Stimulated activated CD8-positive, alpha-beta memory T cell treated with anti-CD3 and anti-CD28 coated beads, Interleukin-4, amount 100 ng/mL, for 24 hours (primary cell): ENCODE results near the gene ERFL.

Experiments
- DNase-seq: peaks from one replicate; pipeline ENCODE4 v3.0.0-alpha.2; 2020; ENCODE audit warnings: low read depth

Gene ERFL

DNA sequence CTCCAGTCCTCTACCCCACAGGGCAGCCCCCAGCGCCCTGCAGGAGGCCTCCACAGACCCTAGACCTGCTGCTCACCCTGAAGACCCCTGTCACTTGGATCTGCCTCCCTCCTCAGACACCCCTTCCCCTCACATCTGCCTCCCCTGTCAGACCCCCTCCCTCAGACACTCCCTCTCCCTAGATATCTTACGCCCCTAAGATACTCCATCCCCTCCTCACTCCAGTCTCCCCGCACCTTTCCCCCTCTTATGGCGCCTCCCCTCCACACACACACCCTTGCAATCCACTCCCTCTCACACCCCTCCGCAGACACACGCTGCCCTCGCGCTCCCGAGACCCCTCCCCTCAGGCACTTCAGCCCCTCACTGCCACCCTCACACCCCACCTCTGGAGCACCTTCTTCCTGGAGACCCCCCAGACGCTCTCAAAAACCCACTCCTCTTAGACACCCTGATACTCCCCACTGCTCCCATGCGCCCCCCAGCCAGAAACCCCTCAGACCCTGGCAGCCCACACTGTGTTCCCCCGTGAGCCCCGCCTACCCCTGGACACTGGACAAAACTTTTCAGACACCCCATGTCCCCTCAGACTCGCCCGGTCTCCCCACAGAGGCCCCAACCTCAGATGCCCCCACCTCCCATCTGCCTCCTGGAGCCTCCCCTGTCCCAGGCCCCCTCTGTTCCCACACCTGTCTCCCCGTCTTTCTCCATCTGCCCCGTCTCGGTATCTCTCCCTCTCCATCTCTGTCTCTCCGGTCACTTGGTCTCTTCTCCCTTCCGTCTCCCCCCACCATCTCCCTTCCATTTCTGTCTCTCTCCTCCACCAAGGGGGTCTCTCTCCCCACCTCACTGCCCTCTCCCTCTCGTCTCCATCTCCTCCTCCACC lies 14.5 kb downstream of the ERFL start:
- no peak for DNase-seq

DNA sequence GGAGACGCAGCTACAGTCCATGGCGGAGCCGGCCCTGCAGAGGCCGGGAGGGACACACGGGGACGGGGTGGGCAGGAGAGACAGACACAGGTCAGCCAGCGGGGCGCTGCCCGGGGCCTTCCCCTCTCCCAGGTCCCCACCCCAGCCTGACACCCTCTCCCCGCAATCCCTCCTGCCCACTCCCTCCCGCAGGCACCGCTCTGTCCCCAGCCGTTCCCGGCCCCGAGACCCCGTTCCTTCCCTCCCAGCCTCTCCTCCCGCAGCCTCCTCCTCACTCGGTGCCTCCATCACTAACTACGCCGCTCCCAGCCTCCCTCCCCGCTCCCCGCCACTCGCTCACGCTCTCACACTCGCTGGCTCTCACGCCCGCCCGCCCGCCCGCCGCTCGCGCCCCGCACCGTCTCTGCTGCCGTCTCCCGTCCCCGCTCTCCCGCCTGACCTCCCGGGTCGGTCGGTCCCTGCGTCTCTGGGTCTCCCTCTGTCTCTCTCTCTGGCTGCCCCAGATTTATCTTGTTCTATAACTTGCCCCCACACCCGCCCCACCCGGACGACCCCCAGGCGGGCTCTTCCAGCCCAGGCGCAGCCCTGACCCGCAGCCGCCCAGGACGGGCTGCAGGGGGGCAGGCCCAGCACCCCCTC lies 15.2 kb downstream of the ERFL start:
- no peak for DNase-seq

DNA sequence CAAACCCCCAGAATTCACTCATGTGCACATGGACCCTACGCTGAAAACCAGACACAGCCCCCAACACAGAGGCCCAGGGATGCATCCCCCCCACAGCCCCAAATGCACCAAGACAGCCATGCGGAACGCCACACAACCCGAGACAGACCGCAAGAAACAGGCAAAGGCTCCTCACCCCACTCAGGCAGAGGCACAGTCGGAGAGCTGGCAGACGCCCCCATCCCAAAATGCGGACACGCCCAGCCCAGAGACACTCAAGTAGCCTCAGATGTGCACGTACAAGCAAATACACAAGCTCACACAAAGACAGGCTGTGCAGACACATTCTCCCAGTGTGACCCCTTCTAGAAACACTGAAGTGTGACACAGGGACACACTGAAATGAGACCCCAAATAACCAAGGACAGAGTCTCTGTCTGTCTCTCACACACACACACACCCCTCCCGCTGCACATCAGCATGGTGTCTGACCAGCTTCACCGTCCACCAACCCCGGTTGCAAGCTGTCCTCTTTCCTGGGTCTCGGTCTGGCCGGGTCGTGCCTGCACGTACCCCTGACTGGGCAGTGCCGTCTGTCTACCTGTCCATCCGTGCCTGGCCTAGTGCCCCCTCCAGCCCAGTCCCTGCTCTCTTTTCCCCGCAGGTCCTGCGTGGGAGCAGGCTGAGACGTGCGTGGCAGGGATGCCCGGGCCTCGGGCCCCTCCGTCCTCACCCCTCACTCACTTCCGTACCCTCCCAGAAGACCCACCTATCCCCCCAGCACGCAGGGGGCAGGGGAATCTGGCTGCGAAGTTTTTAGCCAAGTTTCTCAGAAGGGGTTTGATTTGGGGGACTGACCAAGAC lies 16.1 kb downstream of the ERFL start:
- DNase-seq, result no peak

DNA sequence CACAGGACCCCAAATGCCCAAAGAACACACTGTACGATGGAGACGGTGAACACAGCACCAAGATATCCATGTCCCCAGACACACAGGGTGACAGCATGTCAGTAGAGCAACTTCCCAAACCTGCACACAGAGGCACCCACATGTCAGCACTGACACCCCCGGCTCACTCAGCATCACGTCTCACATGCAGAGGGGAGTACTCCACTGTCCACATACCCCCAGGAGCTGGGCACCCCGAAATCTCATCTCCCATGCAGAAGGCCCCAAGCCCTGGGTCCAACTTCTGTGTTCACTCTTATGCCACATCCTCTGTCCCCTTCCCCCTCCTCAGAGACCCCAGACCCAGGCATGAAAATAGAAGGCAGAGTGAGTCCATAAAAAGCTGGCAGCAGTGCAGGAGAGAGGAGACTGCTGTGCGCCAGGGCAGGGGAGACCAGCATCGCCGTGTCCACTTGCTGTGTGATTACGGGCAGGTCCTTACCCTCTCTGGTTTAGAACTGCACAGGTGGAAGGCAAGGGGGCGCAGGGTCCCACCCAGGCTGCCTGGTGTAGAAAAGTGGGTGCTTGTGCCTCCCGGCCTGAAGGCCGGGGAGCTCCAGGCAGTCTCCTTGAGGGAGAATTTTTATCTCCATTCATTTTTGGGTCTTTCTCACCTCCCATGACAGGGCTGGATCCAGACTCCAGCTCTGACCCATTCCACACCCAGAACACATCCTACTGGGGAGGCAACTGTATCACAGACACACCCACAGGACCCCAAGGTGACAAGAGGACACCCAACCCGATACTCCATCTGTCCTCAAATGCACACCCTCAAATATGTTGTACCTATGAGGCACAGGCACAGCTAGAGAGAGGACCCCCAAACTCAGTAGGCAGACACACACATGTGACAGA lies 17.0 kb downstream of the ERFL start:
- no peak for DNase-seq

DNA sequence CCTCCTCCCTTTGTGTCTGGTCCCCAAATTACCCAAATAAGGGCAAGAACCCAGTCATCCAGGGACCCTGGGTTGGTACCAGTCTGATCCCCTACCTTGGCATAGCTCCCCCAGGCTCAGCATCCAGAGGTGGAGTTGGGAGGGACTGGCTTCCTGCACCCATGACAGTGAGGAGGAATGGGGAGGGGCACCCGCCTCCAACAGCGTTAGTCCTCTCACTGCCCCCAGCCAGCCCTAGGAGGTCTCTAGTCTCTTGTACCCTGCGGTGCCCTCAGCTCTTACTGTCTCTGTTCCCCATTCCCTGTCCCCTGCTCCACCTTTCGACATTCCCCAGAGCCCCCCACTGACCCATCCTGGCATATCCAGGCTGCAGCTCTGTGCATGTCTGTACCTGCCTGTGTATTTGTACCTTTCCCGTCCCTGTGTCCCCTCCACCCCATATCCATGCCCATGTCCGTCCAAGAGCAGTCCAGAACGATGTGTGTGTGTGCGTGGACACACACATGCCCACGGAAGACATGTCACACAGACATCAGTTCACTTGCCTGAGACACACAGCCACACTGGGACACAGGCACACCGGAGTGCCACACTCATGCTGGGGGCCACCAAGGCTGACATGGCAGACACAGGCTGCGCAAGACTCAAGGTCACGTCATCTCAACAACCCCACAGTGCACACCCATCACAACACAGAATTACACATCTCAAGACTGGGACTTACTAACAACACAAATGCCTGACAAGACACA lies 17.8 kb downstream of the ERFL start:
- no peak for DNase-seq

DNA sequence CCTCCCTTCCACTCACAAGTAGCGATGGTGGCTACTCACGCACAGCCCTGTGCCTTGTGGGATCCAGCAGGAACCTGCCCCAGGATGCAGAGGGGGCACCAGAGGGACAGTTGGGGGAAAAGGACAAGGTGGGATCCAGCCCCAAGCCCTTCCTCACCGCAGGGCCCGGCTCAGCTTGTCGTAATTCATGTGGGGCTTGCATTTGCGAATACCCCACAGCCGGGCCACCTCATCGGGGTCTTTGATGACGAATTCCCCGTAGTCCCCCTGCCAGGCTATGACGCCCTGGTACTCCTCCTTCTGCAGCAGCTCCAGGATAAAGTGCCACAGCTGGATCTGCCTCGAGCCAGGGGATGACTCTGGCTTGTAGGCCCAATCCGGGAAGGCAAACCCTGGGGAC lies 18.5 kb downstream of the ERFL start:
- DNase-seq, result no peak

DNA sequence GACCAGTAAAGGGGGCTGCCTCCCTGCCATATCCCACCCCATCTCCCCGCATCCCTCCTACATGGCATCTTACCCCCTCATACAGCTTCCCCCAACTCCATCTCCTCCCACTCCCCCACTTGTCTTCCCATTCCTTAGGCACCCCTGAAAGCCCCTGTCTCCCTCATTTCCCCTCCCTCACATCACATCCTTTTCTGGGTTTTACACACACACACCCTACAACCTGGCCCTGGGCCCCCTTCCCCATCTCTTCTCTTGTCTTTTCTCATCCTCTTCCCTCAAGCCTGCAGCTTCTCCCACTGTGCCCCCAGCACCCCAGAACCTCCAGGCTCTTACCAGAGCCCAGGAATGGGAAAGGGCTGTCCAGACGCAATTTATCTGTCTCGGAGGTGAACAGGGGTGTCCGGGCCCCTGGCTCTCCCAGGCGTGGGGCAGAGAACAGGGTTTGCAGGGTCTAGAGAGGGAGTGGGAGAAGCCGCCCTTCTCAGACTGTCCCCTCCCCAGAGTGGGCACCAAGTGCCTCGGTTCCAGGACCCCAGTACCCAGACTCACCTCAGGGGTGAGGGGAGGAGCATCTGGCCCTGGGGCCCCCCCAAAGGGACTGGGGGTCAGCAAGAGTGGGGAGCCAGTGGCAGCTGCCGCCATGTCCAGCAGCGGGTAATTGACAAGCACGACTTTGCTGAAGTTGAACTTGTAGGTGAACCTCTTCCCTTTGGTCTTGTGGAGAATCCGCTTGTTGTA lies 19.4 kb downstream of the ERFL start:
- DNase-seq, result no peak

DNA sequence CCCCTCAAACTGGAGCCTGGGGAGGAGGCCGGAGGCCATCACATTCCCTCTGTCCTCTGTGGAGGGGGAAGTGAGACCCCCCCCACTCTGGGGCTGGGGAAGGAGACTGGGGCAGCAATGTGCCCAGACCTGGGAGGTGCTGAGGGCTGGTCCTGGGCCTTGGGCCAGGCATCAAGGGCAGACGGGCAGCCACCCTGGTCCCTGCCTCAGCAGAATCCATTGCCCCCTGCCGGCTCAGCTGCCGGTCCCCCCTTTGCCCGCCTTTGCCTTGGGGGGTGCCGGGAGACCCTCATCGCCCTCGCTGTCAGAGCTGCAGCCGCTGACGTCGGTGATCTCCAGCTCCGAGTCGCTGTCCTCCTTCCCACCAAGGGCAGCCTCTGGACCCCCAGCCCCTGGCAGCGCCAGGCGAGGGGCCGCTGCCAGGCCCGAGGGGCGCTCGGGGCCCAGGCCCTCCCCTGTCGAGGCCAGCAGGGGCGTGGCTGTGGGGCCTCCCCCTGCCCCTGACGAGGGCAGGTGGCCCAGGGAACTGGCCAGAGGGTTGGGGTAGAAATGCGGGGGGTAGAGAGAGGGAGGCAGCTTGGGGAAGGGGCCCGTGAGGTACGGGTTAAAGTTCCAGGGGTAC lies 20.1 kb downstream of the ERFL start:
- DNase-seq, result no peak

DNA sequence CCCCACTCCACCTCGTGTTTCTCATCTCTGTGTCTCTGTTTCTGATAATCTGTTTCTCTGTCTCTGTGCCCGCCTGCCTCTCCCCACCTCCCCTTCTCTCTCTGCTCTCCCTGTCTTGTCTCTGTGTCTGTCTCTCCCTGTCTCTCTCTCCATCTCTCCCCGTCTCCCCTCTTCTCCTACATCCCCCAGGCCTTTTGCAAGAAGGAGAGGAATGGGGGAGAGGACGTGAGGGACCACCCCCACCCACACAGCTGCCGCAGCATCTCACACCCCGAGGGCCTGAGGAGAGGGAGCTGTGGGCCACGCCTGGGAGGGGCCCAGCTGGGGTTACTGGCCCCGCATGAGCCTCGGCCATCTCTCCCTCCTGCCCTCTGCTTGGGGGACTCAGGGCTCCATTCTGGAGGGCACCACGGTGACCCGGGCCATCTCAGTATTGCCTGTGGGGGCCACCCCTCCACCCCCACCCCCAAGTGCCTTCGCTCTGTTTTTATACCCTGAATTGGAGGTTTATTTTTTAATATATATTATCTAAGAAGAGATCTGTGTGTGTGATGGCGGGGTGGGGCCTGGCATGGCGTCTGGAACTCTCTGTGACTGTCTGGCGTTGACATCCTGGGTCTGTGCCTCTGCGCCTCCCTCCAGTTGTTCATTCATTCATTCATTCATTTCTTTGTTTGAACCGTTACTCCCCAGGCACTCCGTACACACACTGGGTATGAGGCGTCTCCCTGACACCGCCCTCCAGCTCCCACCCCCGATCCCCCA lies 21.2 kb downstream of the ERFL start:
- no peak for DNase-seq

DNA sequence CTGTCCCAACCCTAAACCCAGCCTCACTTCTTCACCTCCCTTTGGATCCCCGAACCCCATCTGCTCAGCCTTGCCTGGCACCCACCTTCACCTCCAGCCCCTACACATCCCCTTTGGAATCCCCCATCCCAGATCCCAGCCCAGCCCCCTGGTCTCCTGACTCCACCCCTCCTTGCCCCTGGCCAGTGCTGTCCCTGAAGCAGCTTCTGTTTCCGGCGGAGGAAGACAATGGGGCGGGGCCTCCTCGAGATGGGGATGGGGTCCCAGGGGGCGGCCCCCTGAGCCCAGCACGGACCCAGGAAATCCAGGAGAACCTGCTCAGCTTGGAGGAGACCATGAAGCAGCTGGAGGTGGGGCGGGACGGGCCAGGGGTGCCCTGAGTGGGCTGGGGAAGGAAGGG lies 22.0 kb downstream of the ERFL start:
- DNase-seq, result no peak

DNA sequence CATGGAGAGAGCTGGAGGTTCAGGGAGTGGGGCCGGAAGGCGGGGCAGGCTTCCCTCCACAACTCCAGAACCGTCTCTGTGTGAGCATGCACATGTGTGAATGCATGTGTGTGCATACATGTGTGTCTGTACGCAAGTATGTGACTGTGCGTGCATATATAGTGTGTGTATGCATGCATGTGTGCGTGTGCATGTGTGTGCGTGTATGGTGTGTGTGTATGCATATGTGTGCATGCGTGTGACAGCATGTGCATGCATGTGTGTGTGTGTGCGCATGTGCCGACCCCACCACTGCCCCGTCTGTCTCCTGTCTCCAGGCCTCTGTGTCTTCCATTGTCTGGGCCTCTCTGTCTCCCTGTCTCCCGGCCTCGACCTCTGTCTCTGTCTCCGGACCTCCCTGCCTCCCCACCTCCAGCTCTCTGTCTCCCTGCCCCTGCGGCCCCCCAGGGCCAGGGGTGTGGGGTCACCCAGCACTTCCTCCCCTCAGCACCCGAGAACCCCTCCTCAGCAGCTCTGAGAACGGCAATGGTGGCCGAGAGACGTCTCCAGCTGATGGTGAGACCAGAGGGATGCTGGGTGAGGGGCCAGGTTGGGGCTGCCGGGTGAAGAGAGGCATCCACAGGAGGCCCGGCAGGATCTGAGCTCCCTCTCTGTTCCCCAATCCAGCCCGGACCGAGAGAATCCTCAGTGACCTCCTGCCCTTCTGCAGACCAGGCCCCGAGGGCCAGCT lies 22.8 kb downstream of the ERFL start:
- DNase-seq, result no peak

DNA sequence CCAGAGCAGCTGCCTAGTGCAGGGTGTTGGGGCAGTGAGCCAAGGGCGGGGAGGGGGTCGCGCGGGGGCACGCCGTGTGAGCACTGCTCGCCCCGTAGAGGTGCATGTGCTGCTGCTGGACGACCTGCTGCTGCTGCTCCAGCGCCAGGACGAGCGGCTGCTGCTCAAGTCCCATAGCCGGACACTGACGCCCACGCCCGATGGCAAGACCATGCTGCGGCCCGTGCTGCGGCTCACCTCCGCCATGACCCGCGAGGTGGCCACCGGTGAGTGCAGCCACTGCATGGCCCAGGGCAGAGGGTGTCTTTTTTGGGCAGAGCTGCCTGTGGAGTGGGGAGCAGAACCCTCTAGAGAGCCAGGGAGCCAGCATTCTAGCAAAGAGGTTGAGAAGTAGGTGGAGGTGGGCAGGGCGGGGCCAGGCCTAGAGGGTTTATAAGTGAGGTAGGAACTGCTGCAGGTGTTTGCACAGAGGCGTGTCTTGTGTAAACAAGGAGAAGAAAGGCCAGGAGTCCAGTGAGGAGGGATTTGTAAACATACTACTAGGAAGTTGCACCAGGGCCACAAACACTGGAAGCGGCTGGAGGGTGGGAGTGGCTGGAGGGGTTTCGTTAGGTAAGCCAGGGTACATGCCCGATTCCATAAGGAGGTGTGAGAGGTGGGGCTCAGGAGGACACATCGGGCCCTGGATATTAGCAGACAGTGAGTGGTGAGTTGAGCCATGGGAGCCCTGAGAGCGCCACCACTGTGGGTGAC lies 24.0 kb downstream of the ERFL start:
- no peak for DNase-seq

DNA sequence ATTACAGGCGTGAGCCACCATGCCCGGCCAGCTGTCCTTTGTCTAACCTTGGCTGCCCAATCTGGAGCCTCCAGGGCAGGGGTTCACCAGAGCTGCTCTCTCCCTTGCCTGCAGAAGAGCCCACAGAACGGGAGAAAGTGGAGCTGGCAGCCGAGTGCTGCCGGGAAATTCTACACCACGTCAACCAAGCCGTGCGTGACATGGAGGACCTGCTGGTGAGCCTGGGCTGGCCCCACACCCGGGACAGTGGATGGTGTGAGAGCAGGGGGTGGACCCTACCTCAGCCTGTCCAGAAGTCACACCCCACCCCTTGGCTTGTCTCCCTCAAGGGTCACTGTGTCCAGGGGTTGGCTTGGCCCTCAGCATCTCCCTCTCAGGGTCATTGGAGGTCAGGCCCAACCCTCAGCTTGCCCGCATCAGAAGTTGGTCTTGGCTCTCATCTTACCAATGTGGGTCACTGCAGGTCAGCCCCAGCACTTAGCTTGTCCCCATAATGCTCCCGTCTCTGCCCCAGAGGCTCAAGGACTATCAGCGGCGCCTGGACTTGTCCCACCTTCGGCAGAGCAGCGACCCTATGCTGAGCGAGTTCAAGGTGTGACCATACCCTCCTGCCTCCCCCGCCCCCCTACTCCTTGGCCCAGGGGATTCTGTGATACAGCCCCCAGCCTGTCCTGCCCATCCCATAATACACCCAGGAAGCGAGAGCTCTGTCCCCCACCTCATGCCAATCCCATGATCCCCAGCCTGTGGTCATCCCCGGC lies 24.9 kb downstream of the ERFL start:
- no peak for DNase-seq

DNA sequence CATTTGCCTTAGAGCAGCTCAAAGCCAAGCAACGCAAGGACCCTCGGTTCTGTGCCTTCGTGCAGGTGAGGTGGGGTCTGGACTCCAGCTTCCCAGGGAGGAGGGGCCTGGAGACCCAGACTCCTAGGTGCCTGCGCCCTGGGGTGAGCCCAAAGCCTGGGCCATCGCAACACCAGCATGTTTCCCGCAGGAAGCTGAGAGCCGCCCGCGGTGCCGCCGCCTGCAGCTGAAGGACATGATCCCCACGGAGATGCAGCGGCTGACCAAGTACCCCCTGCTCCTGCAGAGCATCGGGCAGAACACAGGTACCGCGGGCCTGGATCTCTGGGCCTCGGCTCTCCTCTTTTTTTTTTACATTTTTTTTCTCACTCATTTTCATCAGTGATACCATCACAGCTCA lies 25.7 kb downstream of the ERFL start:
- no peak for DNase-seq

DNA sequence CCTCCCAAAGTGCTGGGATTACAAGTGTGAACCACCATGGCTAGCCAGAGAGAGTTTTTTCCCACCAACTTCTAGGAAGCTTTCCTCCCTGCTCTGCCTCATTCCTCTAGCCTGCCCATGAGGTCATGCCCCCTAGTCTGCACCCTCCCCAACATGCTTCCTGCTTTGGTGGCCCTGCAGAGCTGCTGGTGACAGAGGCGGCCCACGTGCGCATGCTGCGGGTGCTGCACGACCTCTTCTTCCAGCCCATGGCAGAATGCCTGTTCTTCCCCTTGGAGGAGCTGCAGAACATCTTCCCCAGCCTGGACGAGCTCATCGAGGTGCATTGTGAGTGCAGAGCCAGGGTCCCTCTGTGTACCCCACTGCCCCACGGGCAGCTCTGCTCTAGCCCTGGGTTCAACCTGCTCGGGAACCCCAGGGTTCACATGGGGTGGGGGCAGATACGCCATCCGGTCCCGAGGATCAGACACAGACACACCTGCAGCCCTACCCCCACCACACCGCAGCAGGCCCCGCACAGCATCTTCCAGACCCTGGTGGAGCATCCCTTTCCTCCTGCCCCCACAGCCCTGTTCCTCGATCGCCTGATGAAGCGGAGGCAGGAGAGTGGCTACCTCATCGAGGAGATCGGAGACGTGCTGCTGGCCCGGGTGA lies 26.4 kb downstream of the ERFL start:
- no peak for DNase-seq

DNA sequence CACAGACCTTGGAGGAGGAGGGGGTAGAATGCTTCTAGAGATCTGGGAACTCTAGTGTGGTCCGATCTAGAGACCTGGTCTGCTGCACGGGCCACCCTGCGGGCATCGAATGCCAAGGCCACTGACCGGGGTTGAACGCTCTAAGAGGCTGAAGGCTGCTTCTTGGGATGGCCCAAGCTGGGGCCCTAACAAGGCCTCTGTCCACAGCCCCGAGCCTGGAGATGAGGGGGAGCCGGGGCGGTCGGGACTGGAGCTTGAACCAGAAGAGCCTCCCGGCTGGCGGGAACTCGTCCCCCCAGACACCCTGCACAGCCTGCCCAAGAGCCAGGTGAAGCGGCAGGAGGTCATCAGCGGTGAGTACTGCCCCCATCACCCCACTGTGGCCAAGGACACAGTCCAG lies 30.0 kb downstream of the ERFL start:
- no peak for DNase-seq
